ENCODE data around the gene UHRF1. TPM values are rescaled to one million over a fixed set of nuclear protein-coding genes. Genes with fewer than 3 reads are reported as not detected.

The UHRF1 gene
- total RNA-seq, 1 experiment from 2014 or later: 109 TPM

DNA sequence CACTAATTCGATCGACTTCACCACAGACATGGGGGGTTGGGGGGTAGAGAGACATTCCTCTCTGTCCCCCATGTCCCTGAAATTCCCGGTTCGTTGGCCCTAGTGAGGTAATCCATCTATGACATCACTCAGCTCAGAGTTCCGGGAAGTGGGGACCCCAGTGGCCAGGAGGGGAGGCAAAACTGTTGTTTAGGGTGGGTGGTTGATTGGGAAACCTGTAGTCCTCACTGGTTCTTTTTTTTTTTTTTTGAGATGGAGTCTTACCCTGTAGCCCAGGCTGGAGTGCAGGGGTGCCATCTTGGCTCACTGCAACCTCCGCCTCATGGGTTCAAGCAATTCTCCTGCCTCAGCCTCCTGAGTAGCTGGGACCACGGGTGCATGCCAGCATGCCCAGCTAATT, 6.5 kb upstream of the UHRF1 start, which contains the start of gene ARRDC5:
ARRDC5 (minus strand) TSS at position 101 of the 400 bp plus-strand sequence; CDS start at position 30, 71 bp downstream.
- Histone ChIP-seq H3K36me3 (ENCODE audit: control insufficient read depth in 1 of 2, insufficient read depth in 2 of 2, low read length in 2 of 2) (no peaks in the 10 kb centered on the region), H3K4me1 (ENCODE audit: control insufficient read depth in 1 of 2, insufficient read depth in 2 of 2, low read length in 2 of 2) (peaks cover 0 to 4% of the 10 kb centered on the region in 2 experiments; a peak in 1 of 4 replicates), H3K79me2 (ENCODE audit: insufficient read depth, low read length) (no peaks in the 10 kb centered on the region), H3K9me2 (ENCODE audit: insufficient read depth) (no peaks in the 10 kb centered on the region), H3K27ac (ENCODE audit: low read depth, low read length) (no peak within 1 kb of the TSS), H4K20me1 (ENCODE audit: insufficient read depth) (no peaks in the 10 kb centered on the region), H3K27me3 (ENCODE audit: insufficient read depth, low read length) (no peaks in the 10 kb centered on the region), H3K4me2 (ENCODE audit: low read length) (no peak within 1 kb of the TSS), H3K9me3 (ENCODE audit: control insufficient read depth in 1 of 2, insufficient read depth in 1 of 2, low read depth in 1 of 2, low read length in 2 of 2) (no peaks in the 10 kb centered on the region), H2AFZ (ENCODE audit: low read depth, low read length, poor library complexity, severe bottlenecking) (no peak within 1 kb of the TSS), H3K4me3 (replicated peaks in 1 of 2; ENCODE audit: low read depth in 1 of 2, low read length in 2 of 2) (no peak within 1 kb of the TSS), H3K9ac (ENCODE audit: low read length) (no peak within 1 kb of the TSS)
- BruUV-seq (replicated peaks): no TSS peak
- intact Hi-C loops (cut with micrococcal nuclease): no loop called here
- DNase-seq (ENCODE audit: low read depth, low spot score) (no peak), ATAC-seq (no peak)
- ChIA-PET RAD21 (ENCODE audit: low non-redundant PET in 1 of 2, low total read pairs in 2 of 2, uncharacterized antibody in 2 of 2, unreplicated experiment in 2 of 2) (no interaction called here), POLR2A (interaction anchor here (0.7 kb wide), 1 partner anchor 13 kb away, joined by 3 read pairs; no protein-coding TSS in a partner anchor), CTCF (no interaction called here)
- TF ChIP-seq ZBTB33 (IDR thresholded peaks at IDR 0.05; ENCODE audit: extremely low read depth, insufficient replicate concordance, low read length) (no peak), RAD21 (IDR thresholded peaks at IDR 0.05; ENCODE audit: low read depth) (no peak), POLR2A (IDR thresholded peaks at IDR 0.05; ENCODE audit: borderline replicate concordance, extremely low read depth, insufficient read depth, insufficient read length) (no peak)

GRCh38 chr19:4904481-4904880, 4.8 kb upstream of the UHRF1 start:
- H3K4me1 ChIP-seq (ENCODE audit: control insufficient read depth in 1 of 2, insufficient read depth in 2 of 2, low read length in 2 of 2): peaks cover 8 to 16% of the 10 kb centered on the region in 2 experiments
- POLR2A ChIA-PET: interaction anchor here (0.7 kb wide), 1 partner anchor 9 kb away, joined by 3 read pairs; no protein-coding TSS in a partner anchor
- TF ChIP-seq YY1 (IDR thresholded peaks at IDR 0.05; ENCODE audit: extremely low read depth, insufficient replicate concordance, low read depth, low read length) (no peak), EZH2 (IDR thresholded peaks at IDR 0.05) (no peak), EGR1 (IDR thresholded peaks at IDR 0.05; ENCODE audit: low read depth) (no peak), SIN3A (IDR thresholded peaks at IDR 0.05; ENCODE audit: low read depth) (no peak), POLR2AphosphoS5 (IDR thresholded peaks at IDR 0.05; ENCODE audit: low read depth, low read length) (no peak), REST (IDR thresholded peaks at IDR 0.05; ENCODE audit: low read depth) (no peak), TCF7L2 (IDR thresholded peaks at IDR 0.05; ENCODE audit: borderline replicate concordance, extremely low read depth, insufficient read depth, insufficient read length) (no peak), ZNF274 (IDR thresholded peaks at IDR 0.05; ENCODE audit: low read depth, low read length) (no peak), ELF1 (IDR thresholded peaks at IDR 0.05; ENCODE audit: borderline replicate concordance, low read depth) (no peak), JUND (IDR thresholded peaks at IDR 0.05) (no peak), FOSL1 (IDR thresholded peaks at IDR 0.05; ENCODE audit: low read depth) (no peak), SRF (IDR thresholded peaks at IDR 0.05; ENCODE audit: low read depth) (no peak), EZH2phosphoT487 (IDR thresholded peaks at IDR 0.05; ENCODE audit: borderline replicate concordance) (no peak)
- TF ChIP-seq, protein P1, sequence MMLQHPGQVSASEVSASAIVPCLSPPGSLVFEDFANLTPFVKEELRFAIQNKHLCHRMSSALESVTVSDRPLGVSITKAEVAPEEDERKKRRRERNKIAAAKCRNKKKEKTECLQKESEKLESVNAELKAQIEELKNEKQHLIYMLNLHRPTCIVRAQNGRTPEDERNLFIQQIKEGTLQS (IDR thresholded peaks at IDR 0.05): no peak

More at GRCh38 chr19:4904481-4904880, 4.8 kb upstream of the UHRF1 start:
- no peak for ATAC-seq
- H3K9ac ChIP-seq (ENCODE audit: low read length): no peak overlapping the region
- no peaks in the 10 kb centered on the region for H3K27me3 ChIP-seq (ENCODE audit: insufficient read depth, low read length)
- no peaks in the 10 kb centered on the region for H3K79me2 ChIP-seq (ENCODE audit: insufficient read depth, low read length)
- no peaks in the 10 kb centered on the region for H4K20me1 ChIP-seq (ENCODE audit: insufficient read depth)
- CTCF ChIA-PET: no interaction called here
- no peak overlapping the region for H3K4me2 ChIP-seq (ENCODE audit: low read length)
- no peak overlapping the region for H3K27ac ChIP-seq (ENCODE audit: low read depth, low read length)
- no peaks in the 10 kb centered on the region for H3K36me3 ChIP-seq (ENCODE audit: control insufficient read depth in 1 of 2, insufficient read depth in 2 of 2, low read length in 2 of 2)
- H3K9me3 ChIP-seq (ENCODE audit: control insufficient read depth in 1 of 2, insufficient read depth in 1 of 2, low read depth in 1 of 2, low read length in 2 of 2): no peaks in the 10 kb centered on the region
- no peak overlapping the region for H3K4me3 ChIP-seq (replicated peaks in 1 of 2; ENCODE audit: low read depth in 1 of 2, low read length in 2 of 2)
- RAD21 ChIA-PET (ENCODE audit: low non-redundant PET in 1 of 2, low total read pairs in 2 of 2, uncharacterized antibody in 2 of 2, unreplicated experiment in 2 of 2): no interaction called here
- DNase-seq (ENCODE audit: low read depth, low spot score): no peak
- H3K9me2 ChIP-seq (ENCODE audit: insufficient read depth): no peaks in the 10 kb centered on the region
- H2AFZ ChIP-seq (ENCODE audit: low read depth, low read length, poor library complexity, severe bottlenecking): no peak overlapping the region
- intact Hi-C loops (cut with micrococcal nuclease): no loop called here
- BruUV-seq (replicated peaks): no TSS peak
